SIG-M5 treated with dmso at 0.1 percent for 504 hours (cell line): ENCODE measurements around the gene HGF.

ENCODE experiments used
- DNase-seq: peaks from one replicate; lab custom pipeline; 2025; ENCODE audit not compliant: unreplicated experiment; lab: John Stamatoyannopoulos, UW

HGF gene

DNA sequence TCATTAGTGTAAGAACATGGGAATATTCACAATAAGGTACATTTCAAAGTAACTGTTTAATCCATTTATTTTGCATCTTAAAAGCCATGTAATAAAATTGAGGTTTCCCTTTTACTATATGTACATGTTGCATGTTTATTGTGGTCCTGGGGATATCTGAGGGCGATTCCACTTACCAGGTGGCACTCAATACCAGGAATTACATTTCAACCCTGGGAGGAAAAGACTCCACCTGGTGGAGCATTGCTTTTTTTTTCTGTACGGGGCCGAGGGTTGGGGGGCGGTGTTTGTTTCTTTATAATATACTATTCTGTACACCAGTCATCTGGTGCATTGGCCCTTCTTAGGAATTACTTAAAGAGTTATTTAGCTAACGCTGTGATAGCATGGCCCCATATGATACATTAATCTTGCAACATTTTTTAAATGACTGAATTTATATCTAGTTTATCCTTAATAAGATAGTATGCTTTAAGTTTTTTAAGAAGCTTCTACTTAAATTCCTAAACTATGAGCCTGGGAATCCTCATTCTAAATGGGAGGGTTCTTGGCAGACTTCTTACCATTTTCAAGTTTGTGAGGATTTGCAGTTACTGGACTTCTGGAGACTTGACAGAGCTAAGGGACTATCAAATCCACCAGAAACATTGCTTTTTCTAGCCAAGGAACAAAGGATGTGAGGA lies 7.2 kb upstream of the HGF start:
- DNase-seq: no peak

DNA sequence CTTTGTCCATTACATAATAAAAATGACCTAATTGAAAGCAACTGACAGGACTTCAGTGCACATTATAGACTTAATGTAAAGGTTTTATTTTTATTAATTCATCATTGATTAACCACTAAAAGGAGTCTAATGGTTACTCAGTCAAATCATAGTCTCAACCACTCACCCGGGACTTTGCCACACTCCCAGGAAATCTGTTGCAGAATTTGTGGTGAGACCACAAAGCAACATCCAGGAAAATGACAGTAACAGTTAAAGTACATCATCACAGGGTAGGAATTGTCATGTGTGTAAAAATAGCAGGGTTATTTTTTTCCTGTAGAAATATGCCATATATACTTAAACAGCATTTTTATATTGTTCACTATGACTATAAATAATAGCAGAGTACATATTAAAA lies 6.3 kb upstream of the HGF start:
- DNase-seq: no peak

DNA sequence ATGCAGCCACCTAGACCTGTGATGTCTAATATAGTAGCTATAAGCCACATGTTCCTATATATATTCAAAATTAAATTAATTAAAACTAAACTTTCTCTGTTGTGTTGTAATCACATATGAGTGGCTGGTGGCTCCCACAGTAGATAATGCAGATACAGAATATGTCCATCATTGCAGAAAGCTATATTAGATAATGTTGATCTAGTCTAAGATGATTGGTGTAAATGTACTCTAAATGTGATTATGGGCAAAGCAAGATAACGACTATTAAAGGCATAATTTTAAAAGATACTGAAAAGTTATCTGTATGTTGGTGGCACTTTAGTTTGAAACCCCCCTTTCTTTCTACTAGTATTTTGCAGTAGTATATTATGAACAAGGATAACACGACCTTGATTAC lies 5.7 kb upstream of the HGF start:
- no peak for DNase-seq

DNA sequence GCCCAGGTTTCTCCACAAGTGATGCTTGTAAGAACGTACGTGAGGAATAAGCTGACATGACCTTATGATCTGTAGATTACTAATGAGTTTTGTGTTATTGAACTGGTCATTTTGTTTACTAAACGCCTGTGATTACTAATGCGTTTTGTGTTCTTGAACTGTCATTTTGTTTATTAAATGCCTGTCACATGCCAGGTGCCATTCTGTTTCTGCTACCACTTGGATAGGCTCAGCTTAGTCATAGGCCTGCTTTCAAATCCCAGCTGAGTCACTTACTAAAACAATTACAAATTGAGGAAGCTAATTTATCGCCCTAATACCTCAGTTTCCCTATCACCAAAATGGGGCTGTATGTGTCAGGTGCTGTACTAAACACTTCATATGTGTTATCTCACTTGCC lies 4.7 kb upstream of the HGF start:
- DNase-seq: no peak

DNA sequence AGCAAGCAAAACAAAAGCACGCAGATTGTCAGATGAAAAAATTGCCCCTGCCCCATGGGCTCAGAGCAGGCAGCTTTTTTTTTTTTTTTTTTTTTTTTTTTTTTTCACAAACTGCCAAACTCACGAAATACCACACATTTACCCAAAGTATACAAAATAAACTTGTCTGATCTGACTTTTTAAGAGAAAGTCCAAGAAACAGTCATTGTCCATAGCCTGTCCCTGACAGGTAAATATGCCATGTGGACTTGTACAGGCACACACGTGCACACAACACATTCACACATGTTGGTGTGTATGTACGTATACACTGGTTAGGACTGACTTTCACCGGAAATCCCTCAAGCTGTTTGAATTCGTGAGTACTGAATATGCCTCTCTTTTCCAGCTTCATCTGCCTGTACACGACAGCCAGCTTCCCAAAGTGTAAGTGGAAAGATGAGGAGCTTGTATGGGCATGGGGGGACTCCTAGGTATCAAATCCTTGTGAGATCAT lies 929 bp upstream of the HGF start:
- no peak for DNase-seq

DNA sequence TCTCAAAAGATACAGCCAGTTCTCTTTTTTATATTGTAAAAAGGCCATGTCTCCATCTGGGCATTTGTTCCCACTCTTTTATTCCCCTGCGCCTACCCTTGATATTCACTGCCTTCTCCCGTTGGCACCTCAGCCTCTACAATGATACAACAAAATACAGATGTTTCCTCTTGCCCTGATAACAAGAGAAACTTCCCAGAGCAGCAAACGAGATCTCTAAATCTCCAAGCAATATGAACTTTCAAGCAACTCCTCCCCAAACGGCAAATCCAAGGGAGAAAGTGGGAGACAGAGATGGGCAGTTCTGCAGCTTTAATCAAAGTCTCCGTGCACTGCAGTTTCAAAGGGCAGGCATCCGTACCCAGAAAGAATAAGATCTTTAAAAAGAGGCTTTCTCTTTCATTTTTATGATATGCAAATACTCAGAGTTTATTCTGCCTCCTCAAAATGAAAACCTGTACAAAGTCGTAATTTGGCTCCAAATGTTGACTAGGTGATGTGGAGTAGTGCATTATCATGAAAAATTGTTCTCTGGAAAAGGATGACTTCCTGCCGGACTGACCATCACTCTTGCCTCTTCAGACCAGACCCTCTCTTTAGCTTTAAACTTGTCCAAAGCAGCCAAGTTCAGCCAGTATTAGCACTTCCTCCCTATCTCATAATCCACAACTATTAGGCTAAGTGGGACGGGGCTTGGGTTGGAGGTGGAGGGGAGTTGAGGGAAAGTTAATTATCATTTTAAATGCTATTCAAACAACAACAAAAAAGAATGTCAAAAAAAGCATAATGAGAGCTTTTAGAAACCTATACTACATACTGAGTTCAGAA lies 682 bp downstream of the HGF start:
- no peak for DNase-seq

DNA sequence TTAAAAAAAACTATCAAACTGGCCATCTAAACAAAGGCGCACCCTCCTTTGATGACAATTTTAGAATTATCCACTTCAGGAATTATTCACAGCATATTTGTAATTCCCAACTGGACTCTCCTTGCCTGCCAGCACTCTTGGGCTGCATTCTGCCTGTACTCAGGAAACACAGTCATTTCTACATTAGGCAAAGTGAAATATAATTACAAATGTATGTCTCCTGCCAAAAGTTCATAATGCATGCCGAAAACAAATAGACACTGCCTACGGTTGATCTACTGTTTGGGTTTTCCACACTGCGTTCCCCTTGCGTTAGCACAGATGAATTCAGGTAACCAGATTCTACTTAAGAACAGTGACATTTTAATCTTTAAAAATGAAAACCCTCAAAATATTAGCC lies 1.9 kb downstream of the HGF start:
- DNase-seq: no peak

DNA sequence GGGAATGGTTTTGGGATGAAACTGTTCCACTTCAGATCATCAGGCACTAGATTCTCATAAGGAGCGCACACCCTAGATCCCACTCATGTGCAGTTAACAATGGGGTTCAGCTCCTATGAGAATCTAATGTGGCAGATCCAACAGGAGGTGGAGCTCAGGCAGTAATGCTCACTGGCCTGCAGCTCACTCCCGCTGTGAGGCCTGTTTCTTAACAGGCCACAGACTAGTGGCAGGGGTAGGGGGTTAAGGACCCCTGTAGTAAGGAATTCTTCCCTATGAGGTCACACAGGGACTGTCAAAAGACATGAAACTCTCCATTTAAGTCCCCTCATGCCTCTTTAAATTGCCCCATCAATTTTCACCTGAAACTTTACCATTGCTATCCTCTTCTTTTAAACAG lies 8.0 kb downstream of the HGF start:
- no peak for DNase-seq

DNA sequence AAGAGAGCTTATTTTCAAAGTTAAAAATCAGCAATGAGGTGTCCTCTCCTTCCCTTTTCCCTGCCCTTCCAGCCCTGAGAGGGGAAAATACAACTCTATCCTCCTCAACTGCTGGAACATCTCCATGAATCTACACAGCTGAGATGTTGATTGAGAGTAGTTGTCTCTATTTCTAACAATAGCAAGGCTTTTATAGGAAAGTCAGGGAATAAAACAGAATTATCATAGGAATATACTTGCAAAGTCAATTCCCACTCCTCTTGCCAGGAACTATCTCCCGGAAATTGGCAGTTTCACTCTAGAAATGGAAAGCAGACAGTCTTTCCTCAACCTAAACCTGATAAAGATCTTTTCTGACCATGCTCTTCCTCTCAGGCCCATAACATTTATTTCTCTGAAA lies 8.8 kb downstream of the HGF start:
- DNase-seq: no peak

DNA sequence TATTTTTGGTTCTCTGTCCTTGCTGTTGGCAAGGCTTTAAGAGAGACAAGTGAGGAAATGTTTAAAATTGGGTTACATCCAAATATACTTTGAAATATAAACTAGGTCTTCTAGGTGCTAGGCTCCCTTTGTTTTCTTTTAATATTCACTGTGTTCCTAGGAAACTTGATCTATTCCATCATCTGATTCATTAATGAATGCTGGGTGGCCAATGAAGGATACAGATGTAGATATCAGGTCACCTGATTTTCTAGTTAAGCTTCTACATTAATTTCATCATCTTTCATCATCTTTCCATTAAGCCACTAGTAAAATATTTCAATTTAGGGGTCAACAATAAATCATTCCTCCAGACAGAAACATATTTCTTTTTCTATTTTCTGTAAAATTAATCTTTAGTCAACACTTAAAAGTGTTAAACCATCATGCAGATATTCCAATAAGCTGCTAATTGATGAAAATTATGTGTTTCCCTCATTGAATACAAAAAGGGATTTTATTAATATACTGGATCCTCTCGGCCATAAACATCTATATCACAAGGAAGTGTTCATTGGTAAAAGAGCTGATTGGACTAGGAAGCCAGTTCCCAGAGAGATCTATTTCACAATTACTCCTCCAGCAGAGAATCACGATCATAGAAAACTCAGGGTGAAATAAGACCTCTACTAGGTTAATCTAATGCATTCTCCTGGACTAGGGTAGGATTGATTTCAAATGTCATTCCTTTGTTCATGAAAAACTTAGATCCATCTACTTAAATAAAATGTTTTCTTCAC lies 14.7 kb downstream of the HGF start:
- no peak for DNase-seq

DNA sequence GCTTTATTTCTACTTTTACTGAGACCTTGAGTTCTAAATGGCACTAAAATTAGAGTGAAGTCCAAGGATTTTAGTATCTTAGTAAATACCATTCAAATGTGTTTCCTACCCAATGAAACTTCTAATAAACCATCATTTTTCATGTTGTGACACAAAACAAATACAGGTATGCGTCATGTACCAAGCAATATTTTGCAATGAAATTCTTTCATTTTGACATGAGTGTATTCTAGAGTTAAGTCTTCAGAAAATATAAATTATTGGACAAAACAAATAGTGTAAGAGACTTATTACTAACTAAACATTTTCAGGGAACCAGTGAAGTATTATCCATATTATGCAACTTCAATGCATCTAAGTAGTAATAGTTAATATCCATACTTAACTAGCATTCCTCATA lies 16.5 kb downstream of the HGF start:
- DNase-seq: no peak

DNA sequence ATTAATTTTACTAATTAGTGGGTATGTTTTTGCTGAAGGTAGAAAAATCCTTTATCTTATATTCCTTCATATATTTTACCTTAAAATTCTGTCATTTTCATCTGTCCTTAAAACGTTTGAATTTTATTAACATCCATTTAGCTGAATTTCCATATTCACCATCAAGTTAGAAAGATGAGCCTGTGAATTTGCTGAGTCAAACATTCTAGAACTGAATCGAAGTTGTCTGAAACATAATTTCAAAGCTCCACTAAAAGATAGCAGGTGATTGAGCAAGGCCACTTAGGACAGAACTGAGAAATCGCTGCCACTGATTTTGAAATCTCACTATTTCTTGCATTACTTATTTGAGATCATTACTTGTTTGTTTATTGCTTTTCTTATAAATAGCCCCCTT lies 17.5 kb downstream of the HGF start:
- no peak for DNase-seq

DNA sequence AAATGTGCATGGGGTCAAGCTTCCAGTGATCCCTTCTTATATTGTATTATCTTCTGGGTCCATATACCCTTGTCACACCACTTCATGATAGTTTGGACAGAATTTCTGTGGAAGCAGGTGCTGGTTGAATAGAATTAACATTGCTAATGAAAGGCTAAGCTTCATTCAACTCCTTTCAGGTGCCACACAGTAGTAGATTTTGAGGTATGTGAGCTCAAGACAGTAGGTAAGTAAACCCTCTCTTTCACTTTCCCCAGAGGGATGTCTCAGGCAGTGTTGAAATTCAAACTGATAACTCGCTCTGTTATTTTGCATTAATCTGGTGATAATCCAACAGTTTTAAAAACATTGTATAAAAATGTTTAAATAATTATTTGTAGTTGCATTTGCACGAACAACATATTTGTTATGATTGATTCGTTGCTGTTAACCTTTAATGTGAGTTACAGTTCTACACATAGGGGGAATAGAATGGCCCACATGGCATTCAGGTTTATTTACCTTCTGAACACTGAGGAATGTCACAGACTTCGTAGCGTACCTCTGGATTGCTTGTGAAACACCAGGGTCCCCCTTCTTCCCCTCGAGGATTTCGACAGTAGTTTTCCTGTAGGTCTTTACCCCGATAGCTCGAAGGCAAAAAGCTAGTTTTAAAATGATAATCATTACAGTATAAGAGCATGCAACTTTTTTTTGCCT lies 18.1 kb downstream of the HGF start:
- no peak for DNase-seq

DNA sequence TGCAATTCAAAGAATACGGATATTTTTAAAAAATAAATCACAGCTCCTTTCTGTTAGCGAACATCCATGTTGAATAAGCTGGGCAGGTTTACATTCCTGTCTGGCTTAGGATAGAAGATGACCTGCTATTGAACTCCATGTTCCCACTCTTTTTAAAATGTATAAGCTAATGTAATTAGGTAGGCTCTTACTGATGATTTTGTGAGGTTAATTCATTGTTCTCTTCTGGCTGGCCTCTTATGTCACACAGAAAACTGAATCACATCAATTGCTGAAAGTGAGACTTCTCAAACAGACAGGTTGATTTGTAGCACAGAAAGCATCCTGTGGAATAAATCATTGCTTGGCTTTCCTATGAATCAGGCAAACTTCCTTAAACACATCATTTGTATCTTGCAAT lies 24.2 kb downstream of the HGF start:
- no peak for DNase-seq

DNA sequence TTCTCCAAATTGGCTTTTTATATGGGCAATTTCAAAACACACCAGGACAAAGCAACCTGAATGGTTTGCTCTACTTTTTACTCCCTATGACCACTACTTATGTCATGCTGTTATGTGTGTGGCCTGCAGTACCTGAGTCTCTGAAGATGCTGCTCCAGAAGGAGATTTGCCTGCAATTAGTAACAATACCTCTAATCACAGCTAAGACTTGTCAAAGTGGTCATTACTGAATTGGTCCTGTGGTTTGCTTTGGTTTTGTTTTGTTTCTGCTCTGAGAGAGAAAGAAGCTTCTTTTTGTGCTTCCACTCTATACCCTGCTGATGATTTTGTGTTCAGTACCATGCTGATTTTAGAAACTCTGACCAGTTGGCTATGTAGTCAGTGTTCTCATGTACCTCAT lies 25.5 kb downstream of the HGF start:
- no peak for DNase-seq

DNA sequence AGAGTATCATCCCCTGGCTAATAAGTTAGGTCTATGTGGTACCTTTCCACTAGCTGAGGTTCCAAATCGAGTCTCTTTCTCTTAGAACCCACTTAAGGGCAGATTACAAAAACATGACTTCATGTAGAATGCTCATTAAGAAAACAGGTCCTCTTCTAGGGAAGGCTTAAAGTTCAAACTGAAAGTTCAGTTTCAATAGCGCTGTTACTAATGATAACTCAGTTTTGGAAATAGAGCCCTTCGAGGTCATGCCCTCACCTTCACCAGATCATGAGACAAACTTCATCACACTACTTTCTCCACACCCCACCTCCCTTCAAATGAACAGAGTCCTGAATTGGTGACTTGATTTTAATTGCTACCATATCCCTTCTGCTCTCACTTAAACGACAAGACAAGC lies 26.2 kb downstream of the HGF start:
- no peak for DNase-seq

DNA sequence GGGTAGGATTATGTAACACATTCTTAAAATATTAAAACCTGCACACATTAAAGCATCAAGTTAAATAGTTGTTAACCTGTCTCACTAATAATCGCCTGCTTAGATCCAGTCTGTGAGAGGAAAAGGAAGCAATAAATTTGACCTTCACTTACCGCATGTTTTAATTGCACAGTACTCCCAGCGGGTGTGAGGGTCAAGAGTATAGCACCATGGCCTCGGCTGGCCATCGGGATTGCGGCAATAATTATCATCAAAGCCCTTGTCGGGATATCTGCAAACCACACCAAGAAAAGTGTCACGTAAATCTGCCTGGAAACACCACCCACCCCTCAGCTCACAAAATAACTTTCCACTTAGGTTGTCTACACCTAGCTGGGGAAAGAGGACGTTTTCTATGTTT lies 26.6 kb downstream of the HGF start:
- DNase-seq: no peak

DNA sequence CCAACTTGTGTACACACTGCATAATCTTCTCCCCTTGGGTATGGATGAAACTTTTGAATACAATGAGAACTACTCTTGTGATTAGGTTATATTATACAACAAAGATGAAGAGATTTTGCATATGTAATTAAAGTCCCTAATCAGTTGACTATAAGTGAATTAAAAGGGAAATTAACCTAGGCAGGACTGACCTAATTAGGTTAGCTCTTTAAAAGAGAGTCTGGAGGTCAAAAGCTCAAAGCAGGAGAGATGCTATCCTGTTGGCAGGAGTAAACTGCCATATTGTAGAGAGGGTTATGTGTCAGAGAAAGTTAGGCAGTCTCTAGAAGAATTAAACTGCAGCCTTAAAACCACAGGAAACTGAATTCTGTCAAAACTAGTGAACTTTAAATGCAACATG lies 29.4 kb downstream of the HGF start:
- no peak for DNase-seq

DNA sequence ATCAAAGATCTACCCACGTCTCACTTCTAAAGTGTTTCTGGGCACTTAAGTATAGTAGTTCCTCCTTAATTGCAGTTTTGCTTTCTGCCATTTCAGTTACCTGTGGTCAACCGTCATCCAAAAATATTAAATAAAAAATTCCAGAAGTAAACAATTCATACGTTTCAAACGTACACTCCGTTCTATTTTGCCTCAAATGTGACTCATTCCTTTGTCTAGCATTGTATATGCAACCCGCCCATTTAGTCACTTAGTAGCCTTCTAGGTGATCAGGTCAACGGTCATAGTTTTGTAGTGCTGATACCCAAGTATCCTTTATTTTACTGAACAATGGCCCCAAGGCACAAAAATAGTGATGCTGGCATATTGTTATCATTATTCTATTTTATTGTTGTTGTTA lies 33.8 kb downstream of the HGF start:
- DNase-seq: no peak

DNA sequence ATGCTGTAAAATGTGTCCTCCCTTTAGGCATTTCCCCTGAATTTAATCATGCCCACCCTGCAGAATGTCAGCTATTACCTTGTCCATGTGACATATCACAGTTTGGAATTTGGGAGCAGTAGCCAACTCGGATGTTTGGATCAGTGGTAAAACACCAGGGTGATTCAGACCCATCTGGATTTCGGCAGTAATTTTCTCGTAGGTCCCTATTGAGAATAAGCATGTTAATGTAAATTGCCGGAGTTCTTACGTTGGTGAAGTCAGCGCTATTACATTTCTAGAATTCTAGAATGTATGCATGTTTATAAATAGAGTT lies 44.1 kb downstream of the HGF start:
- no peak for DNase-seq

DNA sequence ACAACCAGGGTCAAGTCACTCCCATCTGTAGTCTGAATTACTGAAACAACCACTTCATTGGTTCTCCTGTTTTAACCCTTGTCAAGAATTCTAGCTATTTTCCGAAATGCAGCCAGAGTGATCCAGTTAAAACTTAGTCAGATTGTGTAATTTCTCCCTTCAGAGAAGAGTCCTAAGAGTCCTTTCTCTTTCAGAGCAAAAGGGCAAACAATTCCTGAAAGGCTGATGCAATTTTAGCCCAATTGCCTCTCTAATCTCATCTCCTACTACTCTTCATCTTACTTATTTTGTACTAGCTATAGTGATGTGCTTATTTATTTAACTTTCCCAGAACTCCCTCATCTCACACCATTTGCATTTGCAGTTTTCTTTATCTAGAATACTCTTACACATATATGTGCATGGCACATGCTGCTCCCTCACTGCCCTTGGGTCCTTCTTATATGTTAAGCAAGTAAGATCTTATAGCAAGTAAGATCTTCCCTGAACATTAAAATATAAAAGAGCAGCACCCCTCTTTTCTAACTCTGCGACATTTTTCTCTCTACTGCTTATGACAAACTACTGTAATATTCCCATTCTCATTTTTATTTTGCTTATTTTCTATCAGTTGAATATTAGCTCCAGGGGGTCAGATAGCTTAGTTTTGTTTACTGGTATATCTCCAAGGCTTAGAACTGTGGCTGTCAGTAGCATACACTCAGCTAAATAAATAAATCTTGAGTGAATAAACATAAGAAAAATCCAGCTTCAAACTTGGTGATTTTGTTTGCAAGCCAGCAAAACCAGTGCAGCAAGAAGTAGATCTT lies 44.6 kb downstream of the HGF start:
- DNase-seq: no peak
